ENCODE results near the gene MMP17.

- TF ChIP-seq POLR2AphosphoS5 (IDR thresholded peaks at IDR 0.05; ENCODE audit: insufficient read depth, low read depth, low read length) (no peak), CTCF (IDR thresholded peaks at IDR 0.05; ENCODE audit: extremely low read depth in 1 of 2, insufficient read depth in 1 of 2, low read depth in 1 of 2, low read length in 2 of 2) (no peak), POLR2A (IDR thresholded peaks at IDR 0.05; ENCODE audit: low read depth, low read length) (no peak), EZH2 (IDR thresholded peaks at IDR 0.05; ENCODE audit: borderline replicate concordance, low read depth, low read length, severe bottlenecking) (no peak), MAX (IDR thresholded peaks at IDR 0.05; ENCODE audit: insufficient read depth, insufficient read length) (no peak), MYC (IDR thresholded peaks at IDR 0.05; ENCODE audit: low read depth, low read length) (no peak), FOS (IDR thresholded peaks at IDR 0.05; ENCODE audit: borderline replicate concordance, insufficient read depth, low read length) (no peak), JUN (IDR thresholded peaks at IDR 0.05; ENCODE audit: borderline replicate concordance, insufficient read depth, insufficient read length, low read depth) (no peak)
Measured at GRCh38 chr12:131796754-131797587, 31.2 kb upstream of the MMP17 start.
